HG03175 (cell line): ENCODE results near the gene MON1A.
"Not testable (repeated sequence)": the region's sequence is repeated elsewhere in the genome, so short reads cannot be mapped to it uniquely, and the experiment has no call there.

Experiments used
- ATAC-seq: cut with Tn5 transposase; IDR thresholded peaks from one replicate; pipeline ENCODE4 v1.9.1; 2021; ENCODE audit warnings: mild to moderate bottlenecking, moderate library complexity; ENCODE audit not compliant: unreplicated experiment

MON1A gene

DNA sequence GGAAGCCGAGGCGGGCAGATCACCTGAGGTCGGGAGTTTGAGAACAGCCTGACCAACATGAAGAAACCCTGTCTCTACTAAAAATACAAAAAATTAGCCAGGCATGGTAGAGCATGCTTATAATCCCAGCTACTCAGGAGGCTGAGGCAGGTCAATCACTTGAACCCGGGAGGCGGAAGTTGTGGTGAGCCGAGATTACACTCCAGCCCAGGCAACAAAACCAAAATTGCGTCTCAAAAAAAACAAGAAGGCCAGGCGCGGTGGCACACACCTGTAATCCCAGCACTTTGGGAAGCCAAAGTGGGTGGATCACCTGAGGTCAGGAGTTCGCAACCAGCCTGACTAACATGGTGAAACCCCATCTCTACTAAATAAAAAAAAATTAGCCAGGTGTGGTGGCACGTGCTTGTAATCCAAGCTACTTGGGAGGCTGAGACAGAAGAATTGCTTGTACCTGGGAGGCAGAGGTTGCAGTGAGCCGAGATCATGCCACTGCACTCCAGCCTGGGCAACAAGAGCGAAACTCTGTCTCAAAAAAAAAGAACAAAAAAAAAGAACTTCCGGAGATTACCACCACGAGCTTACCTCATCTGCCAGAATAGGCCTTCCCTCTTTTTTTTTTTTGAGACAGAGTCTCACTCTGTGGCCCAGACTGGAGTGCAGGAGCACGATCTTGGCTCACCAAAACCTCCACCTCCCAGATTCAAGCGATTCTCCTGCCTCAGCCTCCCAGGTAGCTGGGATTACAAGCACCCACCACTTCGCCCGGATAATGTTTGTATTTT, 11.6 kb downstream of the MON1A start:
- not testable (repeated sequence) for ATAC-seq

GRCh38 chr3:49916686-49917085, 12.9 kb downstream of the MON1A start:
- no peak for ATAC-seq

- no peak for ATAC-seq
These were observed 14.7 kb downstream of the MON1A start for GRCh38 chr3:49914906-49915305.

DNA sequence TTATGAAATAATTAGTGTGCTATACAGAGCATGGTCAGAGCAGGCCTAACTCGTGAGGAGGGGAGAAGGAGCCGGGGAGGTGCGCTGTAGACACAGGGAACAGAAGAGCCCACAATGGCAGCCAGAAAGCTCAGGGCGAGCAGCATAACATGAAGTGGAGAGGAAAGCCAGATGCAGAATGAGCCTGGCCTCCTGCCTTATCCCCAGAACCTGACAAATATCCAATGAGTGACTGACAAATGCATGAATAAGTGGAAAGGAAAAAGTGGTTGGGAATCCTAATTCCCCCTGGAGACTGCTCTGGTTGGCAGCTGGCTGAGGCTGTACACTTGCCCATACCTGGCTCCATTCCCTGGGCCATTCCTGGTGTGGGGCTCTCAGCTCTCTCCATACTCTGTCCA, 16.7 kb downstream of the MON1A start:
- no peak for ATAC-seq

- no peak for ATAC-seq
These were observed 18.0 kb downstream of the MON1A start for GRCh38 chr3:49911611-49912010.

- ATAC-seq: no peak
These were observed 18.5 kb downstream of the MON1A start for GRCh38 chr3:49911124-49911420.

DNA sequence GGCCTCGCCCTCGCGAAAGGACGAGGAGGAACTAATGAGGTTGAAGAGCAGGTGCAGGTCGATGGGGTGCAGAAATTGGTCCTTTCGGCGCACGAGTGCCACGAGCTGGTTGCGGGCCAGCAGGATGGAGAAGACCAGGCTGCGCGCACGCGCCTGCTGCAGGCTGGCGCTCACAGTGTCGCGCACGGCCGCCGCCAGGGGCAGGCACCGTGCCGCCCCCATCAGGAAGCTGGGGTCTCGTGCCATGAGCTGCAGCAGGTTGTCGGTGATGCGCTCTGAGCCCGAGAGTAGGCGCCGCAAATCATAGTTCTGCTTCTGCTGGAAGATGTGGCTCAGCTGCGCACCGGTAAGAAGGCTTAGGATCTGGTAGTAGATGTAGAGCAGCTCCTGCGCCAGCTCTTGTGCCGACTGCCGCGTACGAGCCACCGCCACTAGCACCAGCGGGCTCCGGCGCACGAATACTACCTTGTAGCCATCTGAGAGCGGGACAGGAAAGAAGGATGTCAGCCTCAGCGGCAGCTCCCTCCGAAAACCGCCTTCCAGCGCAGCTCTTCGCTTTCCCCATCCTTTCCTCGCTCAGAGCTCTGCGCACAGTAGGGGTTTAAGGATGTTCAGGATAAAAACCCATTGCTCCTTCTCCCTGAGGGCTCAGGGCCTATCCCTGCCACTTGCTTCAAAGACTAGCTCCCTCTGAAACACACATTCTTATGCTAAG, 19.0 kb downstream of the MON1A start:
- no peak for ATAC-seq

DNA sequence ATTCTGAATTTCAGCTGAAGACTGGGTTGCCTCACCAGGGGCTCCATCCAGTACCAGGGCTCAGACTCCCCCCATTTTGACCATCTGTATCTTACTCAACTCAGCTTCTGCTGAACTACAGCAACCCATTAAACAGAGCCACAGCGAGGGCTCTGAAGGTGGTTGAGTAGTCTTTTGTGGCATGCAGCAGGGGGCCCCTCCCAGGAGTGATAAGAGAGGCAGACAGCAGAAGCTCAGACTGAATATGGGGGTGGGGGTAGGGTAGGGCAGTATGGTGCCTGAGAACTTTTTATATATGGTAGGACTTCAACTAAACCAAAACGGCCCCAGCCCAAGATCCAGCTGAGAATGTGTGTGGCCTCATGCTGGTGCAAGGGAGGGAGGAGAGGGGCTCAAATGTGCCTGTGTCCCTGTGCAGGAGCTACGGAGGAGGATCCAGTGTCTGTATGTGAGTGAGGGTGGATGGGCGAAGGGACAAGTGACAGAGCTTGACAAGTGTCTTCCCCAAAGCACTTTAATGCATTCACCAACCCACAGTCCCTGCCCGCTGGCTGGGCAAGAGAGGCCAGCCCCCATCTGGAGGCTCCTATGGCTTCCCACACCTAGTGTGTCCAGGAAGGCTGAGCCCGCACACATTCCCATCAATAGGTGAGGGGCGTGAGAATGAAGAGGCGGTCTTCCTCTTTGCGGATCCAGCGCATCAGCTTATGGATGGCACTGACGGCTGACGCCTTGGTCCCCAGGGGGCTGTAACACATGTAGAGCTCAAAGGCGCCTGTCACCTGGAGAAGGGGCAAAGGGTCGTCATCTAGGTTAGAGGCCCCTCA, 21.0 kb downstream of the MON1A start:
- ATAC-seq: no peak

DNA sequence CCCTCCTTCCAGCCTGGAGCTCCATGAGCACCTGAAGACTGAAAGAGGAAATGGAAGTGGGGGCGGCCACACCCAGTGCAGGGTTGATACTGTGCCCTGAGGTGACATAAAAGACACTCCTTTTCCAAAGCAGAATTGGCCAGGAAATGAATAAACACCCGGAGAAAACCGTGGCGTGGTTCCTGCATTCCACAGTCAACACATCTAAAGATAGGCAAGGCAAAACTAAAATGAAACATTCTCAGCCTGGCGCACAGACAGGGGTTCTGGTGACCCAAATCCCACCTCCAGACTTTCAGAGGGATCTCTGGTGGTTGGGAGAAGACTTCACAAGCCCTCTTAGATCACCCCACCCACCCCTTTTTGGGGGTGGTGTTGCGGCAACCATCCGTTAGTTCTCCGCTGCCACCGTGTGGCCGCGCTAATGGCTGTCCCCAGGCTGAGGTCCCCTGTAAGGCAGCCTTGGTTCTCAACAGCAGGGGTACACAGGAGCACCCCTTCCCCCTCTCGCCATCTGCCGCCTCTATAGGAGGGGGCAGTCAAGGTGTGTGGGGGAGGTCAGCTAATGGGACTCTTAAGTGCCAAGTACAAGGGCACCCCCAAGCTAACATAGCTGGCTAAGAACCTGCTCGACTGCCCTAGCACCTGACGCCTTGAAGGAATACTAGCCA, 23.4 kb downstream of the MON1A start:
- ATAC-seq: no peak

DNA sequence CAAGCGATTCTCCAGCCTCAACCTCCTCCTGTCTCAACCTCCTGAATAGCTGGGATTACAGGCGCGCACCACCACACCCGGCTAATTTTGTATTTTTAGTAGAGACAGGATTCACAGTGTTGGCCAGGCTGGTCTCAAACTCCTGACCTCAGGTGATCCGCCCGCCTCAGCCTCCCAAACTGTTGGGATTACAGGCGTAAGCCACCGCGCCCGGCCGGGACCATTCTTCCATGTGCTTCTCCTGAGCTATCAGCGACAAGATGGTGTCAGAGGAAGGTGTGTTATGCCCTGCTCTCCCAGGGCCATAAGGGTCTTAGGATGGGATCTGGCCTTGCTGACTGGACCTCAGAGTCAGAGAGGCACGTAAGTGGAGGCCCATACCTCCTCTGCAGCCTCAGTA, 25.2 kb downstream of the MON1A start:
- ATAC-seq: not testable (repeated sequence)

DNA sequence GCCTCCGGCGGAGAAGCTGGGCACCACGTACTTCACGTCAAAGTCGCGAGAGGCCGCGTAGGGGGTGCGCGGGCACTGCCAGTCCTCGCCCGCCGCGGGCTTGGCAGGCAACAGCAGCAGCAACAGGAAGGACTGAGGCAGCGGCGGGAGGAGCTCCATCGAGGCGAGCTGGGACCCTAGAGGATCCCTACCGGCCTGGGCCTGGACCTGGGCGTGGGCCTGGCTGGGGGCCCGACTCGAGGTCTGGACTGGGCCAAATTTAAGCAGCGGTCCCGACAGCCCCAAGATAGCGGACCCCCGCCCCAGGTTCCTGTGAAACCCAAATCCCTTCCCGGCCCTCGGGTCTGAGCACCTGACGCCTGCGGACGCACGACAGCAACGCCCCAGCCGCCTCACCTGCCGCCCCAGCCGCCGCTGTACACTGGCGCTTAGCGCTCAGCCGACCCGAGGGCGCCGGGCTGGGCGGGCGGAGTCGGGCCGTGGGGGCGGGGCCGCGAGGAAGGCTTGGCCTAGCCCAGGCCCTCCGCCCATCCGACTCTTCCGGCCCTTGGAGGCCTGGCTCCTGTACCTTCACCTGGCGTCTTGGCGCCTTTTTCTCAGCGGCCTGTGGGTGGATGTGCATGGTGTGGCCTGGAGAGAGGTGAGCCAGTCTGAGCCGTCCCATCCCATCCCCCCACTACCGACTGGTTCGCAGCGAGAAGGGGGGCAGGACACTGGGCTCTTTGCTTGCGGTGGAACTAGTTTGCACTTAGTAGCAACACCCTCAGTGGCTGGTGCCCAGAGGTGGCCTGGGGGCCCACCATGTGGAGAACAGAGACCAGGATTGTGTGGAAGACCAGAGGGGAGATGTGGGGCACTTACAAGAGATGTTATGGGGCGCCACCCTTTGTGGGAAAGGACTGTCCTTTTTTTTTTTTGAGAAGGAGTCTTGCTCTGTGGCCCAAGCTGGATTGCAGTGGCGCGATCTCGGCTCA, 25.9 kb downstream of the MON1A start, which contains the start of gene MST1R:
MST1R (minus strand) TSS at position 423 of the 974 bp plus-strand sequence; CDS start at position 159, 264 bp downstream.
- ATAC-seq: peak; percentile 82

GRCh38 chr3:49902511-49903345, 26.9 kb downstream of the MON1A start:
- ATAC-seq: no peak

DNA sequence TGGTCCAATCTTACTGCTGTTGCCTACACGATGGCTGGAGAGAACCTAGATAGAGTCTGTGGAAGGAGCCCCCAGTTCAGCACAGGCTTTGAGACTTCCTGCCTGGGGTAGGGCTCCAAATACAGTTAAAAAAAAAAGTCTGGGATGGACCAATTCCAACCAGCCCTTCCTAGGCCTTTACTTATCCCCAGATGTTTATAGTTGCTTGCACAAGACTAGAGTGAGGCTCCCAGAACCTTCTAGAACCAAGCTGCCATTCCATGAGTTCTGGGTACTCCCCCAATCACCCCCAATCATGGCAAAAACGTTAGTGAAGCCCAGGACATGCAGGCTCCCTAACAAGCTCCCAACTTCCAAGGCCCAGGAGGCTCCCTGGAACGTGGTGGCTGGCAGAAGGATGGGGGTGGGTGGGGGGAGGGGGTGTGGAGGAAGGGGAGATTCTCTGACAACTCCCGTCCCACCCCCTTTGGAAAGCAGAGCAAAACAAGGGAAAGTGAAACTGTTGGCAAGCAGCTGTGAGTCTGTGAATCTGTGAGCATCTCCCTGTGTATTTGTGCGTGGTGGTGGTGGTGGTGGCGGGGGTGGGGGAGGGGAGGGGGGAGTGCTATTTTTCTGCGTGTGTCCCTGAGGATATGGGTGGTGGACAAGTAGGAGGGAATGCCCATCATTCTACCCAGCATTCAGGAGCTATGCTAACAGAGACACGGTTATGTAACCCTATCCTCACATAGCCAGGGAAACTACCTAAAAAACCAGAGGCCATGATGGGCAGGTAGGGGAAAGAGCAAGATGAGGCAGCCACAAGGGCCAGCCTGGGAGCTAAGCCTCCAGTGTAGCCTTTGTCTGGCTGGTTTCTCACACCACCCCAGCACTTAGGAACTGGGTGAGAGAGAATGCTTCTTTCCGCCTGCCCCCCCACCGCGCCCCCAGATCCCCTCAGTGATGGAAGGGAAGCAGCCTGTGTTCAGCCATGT, 28.0 kb downstream of the MON1A start:
- ATAC-seq: no peak

- no peak for ATAC-seq
These were observed 29.0 kb downstream of the MON1A start for GRCh38 chr3:49900491-49901153.

DNA sequence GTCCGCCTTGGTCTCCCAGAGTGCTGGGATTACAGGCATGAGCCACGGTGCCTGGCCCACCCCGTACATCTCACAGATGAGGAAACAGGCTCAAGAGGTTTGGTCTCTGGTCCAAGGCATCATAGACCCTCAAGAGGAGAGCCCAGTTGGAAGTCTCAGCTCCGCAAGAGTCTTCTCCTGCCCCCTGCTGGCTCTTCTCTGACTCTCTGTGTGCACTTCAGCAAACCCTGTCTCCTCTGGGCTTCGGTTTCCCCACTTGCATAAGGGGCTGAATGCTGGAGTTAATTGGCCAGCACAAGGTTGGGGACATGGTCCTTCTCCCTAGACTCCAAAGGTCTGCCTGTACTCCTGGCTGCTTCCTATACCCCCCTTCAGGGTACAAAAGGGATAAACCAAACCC, 29.8 kb downstream of the MON1A start:
- no peak for ATAC-seq

- ATAC-seq: no peak
These were observed 30.6 kb downstream of the MON1A start for GRCh38 chr3:49898991-49899390.

DNA sequence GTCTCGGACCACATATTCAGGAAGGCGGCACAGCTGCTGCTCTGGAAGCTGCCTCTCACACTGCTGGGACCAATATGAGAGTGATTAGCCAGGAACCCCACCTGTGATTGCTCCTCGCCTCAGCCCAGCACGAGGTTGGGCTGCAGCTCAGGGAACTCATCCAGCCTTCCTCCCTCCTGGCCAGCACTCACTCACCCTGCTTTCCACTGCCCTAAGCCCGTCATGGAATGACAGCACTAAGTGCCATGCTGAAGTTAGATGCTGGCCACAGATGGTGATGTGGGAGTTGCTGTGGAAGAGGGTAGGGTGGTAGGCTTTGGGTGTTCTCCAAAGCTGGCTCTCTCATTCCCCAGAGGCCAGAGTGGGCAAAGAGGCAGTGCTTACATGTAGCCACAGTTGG, 33.3 kb downstream of the MON1A start:
- ATAC-seq: no peak
